Left forelimb (tissue), 1 donor: ENCODE data around the gene IFT74.

Experiments
- DNase-seq: peaks from one replicate; pipeline ENCODE4 v3.0.0-alpha.2; 2018; ENCODE audit warnings: low spot score

Gene IFT74

DNA sequence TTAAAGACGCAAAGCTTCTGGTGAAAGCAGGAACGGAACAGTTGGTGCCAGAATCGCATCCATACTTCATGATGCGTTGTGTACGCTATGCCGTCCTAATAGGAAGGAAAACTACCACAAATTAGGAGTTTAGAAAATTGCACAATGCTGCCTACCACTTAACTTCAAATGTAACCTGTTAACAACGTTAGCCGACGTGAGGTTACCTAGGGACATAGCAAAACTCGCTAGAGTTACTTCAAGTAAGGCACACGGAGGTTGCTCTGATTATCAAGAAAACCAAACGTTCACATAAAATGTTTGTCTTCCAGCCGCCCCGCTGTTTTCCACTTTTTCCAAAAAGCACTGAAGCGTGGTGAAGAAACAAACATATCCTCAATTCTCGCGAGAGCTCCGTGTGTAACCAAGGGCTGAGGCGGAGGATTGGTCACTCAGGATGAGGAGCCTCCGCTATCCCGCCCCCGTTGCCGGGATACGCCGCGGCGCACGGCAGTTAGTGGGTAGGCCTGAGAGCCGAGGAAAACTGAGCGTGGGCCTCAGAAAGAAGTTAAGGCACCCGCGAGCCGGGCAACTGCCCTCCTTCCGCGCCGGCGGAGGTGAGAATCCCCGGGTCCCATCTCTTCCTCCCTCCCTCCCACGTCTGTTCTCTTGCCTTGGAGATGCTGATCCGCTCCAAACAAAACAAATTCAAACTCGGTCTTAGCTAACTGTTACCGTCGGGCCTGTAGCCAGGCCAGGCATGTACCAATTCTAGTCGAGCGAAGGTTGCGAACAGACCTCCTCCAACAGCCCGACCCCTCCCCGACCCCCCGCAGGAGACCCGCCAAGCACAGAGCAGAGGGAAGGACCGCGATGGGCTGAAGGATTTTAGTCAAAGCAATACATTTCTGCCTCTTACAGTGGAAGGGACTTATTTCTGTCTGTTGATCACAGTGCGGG, at the start of gene IFT74:
Gene IFT74, plus strand, starts transcription at position 492 of the 939 bp plus-strand sequence. CDS start 5,556 bp downstream, outside the sequence.
- DNase-seq = peak; percentile 97

DNA sequence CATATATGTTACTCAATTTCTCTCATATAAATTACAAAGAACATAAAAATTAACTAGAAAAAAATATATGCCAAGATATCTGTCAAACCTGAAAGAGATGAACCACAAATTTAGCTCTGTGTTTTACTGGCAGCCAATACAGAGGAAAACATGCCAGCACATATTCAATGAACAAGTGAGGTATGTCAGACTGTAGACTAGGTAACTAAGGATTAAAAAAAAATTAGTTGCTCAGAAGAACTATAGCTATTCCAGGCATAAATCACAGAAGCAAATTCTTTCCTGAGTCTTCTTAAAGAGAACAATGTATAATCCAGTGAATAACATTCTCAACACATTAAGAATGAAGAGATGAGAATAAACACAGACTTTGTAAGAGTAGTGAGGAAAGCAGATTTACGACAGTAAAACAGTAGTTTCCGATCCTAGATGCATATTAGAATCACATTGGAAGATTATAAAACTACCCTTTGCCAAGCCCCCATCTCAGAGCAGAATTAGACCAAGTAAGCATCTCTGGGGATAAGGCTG, 43.0 kb upstream of the IFT74 start:
- no peak for DNase-seq

DNA sequence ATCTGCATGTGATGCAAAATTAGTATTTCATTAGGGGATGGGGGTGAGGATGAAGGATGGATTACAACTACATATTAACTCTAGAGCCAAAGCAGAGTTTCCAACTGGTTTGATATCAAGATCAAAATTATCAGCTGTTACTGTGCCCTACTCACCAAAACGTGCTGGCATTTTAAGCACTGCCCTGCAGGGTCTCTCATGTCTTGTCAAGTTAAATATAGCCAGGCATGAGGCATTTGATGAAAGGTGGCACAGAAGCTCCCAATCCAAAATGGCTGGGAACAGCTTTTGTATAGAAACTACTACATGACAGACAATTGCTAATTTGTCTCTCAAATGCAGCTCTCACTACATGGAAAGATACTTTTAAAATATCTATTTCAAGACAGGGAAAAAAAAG, 36.5 kb upstream of the IFT74 start:
- DNase-seq = no peak

DNA sequence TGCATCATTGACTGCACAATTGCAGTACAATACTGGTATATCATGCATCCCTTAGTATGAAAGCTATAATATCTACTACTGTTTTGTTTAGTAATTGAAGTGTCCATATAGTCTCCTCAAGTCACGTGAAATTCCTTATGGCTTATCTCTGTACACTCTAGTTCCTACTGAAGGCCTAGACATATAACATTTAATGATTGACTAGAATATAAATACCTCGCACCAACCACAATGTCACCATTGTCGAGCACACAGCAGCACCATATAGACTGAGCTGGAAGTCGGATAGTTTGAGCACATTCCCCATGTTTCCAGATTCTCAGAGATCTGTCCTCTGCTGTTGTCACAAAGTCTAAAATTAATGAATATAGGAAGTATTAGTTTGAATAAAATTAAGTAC, 30.6 kb upstream of the IFT74 start:
- no peak for DNase-seq

DNA sequence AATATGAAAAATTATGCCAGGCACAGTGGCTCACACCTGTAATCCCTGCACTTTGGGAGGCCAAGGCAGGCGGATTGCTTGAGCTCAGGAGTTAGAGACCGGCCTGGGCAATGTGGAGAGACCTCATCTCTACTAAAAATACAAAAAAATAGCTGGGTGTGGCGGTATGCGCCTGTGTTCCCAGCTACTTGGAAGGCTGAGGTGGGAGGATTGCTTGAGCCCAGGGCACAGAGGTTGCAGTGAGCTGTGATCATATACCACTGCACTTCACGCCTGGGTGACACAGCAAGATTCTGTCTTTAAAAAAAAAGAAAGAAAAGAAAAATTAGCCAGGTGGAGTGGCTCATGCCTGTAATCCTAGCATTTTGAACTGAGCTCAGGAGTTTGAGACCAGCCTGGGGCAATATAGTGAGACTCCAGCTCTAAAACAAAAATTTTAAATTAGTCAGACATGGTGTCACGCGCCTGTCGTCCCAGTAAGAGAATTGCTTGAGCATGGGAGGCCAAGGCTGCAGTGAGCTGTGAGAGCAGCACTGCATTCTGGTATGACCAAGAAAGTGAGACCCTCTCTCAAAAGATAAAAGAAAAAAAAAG, 27.2 kb upstream of the IFT74 start:
- DNase-seq = no peak

DNA sequence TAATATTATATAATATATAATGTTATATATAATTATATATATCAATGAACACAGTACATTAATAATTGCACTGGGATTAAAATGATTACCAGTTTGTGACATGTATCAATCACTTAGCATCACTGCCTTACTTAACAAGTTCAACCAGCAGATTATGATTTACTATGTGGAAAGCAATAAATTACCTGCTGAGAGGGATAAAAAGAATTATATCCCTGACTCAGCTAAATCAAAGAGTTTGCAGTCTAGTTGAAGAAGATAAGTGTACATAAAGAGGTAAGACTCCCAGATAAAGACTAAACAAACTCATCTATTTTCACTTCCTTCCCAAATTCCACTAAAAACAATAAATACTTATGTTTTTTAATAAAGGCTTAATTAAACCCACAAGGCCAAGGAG, 20.4 kb upstream of the IFT74 start:
- DNase-seq = no peak

DNA sequence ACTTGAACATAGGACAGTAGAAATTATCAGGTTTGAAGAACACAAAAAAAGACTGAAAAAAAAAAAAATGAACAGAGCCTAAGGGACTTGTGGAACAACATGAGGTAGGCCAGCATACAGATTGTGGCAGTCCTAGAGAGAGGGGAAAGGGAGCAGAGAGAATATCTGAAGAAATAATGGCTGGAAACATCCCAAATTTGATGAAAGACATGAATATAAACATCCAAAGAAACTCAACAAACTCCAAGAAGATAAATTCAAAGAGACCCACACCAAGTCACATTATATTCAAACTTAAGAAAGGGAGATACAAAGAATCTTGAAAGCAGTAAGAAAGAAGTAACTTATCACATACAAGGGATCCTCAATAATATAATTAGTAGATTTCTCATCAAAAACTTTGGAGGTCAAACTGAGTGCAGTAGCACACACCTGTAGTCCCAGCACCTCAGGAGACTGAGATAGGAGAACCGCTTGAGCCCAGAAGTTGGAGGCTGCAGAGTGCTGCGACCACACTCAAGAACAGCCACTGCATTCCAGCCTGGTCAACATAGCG, 18.3 kb upstream of the IFT74 start:
- no peak for DNase-seq

DNA sequence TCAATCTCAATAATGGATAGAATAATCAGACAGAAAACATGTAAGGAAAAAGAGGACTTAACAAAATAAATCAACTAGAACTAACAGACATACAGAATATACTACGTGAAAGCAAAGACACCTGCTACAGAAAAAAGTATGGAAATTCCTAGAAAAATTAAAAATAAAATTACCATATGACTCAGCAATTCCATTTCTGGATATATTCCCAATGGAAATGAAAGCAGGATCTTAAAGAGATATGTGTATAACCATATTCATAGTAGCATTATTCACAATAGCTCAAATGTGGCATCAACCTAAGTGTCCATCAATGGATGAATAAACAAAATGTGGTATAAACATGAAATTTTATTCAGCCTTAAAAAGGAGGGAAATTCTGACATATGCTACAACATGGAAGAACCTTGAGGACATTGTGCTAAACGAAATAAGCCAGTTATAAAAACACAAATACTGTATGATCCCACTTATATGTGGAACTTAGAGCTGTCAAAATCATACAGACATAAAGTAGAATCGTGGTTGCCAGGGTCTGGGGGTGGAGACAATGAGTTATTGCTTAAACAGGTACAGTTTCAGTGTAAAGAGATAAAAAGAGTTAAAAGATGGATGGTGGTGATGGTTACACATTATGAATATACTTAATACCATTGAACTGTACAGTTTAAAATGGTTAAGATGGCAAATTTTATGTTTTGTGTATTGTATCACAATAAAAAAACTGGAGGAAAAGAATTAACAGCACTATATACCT, 16.1 kb upstream of the IFT74 start:
- DNase-seq = no peak

DNA sequence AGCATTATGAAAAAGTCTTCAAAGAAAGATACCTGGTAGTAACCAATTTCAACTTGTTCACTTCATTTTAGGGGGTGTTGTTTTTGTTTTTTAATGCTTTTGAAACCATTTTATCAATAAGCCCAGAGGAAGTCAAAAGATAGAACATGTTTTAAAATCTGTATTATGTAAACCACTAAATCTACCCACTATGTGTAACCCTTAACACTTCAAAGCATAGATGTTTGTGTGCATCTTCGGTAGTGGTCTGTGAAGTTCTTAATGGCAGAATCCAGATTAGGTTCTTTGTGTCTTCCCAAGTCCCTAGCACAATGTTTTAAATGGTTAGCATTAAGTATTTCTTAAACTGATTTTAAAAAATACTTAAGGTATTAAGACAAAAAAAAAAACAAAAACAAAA, 15.4 kb upstream of the IFT74 start:
- no peak for DNase-seq

DNA sequence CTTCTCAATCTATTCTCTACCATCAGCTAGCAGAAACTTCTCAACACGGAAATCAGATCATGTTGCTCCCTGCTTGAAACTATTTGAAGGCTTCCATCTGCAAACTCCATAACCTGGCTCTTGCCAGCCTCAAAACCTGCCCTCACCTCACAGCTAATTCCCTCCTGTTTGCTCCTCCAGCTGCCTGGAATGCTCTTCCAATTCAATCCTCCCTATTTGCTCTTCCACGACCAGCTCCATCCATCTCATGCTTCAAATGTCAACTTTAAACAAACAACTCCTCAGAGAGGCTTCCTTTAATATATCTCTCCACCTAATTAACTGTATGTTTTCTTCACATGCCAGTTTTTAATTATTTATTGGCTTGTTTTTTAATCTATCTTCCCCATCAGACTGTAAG, 10.6 kb upstream of the IFT74 start:
- no peak for DNase-seq

DNA sequence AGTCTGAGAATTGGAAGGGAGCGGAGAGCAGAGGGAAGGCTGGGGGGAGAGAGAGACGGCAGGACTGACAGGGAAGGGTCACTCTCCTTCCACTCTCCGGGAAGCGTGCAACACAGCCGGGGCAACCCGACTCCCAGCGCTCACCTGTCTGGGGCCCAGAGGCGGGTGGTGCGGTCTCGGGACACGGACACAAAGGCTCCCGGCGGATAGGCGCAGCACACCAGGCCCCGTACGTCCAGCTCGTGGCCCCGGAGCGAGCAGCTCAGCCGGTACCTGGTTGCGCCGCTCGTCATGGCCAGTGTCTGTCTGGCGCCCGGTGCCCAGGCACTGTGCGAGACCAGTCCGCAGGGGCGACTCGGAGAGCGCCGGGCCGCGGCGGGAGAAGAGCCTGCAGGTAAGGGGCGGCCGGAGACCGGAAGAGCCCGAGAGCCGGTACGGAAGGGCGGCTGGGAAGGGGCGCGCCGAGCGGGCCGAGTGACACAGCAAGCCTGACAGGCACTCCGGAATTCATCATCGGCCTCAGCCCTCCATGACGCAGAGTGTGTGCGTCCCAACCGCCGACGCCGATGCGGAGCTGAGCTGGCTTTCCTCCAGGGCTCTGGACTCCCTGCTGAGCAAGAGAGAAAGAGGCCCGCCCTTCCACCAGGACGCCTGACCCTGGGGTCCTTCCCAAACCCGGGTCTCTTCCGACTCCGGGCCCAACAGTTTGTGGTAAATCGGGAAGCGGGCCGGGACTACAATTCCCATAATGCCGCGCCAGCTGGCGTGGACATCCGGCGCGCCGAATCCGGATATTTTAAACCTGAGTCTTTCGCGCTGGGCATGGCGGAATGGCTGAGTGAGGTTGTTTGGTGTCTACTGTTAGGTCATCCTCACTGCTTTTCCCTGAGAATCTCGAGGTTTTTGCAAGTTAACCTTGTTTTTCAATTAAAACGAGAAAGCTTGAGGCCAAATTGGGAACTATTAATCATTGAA, 9.2 kb upstream of the IFT74 start, which contains the start of gene PLAA:
Gene PLAA, minus strand, starts transcription at position 490 of the 975 bp plus-strand sequence. Its CDS starts 197 bp downstream, at position 293.
- peak; percentile 93 for DNase-seq

DNA sequence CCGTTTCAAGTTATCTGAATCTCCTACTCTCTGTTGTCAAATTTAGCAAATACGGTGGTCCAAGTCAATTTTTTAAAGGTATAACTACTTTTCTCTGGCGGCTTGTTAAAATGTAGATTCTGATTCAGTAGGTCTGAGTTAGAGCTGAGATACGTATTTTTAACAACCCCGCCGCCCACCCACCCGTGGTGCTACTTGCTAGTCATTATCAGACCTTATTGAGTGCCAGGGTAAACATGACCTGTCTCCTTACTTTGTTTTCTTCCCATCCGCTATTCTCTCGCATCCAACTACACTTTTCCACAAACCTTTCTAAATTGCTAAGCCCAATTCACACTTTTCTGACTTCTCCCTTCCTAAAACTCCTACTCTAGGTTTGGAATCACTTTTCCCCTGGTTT, 8.5 kb upstream of the IFT74 start:
- no peak for DNase-seq

DNA sequence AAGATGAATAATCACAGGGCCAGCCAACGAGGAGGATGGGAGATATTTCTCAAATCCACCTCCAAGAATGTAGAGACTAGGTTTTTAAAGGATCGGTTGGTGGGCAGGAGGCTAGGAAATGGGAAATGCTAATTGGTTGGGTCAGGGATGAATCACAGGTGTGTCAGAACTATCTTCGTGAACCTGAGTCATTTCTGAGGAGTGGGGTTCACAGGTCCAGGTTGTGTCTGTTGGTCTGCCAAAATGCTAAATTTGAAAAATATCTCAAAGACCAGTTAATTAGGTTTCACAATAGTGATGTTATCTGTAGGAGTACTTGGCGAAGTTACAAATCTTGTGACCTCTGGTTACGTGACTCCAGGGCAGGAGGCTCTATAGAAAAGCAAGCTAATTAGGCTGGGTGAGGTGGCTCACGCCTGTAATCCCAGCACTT, 6.6 kb upstream of the IFT74 start:
- DNase-seq = no peak

DNA sequence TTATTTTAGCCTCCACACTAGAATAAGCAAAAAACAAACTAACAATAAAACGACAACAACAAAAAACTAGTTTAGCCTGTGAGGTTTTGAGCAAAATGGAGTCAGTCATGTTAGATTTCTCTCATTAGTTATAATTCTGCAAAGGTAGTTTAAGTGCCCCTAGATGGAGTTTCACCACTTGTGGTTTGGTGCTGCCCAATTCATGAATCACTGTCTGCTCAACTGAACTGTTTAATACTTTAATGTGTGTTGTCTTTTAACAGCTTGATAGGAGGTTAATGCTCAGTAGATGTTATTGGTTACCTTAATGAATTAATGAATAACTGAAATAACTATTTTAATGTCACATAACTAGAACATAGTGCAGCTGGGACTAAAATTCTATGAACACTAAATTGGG, 5.7 kb upstream of the IFT74 start:
- DNase-seq = no peak

DNA sequence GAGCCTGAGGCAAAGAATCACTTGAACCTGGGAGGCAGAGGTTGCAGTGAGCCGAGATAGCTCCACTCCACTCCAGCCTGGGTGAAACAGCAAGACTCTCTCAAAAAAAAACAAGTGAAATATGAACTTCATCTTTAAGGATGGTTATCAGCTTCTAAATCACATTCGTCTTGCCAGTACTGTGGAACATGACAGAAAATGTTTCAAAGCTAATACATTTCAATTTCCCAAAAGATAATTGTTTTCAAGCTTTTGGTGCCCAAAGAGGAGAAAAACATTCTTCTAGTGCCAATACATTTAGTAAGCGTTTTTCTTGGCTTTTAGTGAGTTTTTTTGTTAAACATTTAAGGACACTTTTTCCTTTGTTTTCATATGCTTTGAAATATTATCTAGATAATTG, 4.4 kb upstream of the IFT74 start:
- DNase-seq = no peak

DNA sequence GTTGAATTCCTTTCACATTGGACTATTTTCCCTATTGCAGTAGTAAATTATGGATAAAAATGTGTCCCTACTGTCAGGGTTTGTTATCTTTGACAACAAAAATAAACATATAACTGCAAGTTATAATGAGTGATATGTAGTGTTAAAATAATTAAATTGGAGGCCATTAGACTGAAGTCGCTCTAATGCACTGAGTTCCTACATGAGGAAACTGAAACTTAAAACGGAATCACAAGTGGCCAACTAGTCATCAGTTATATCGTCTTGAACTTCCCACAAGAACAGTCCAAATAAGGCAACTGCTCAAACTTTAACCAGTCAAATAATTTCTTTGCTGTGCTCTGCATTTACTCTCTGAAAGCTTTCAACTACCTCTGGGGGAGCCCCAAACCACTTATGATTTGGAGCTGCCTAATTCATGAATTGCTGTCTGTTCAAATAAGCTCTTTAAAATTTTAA, 2.1 kb upstream of the IFT74 start:
- DNase-seq = no peak

DNA sequence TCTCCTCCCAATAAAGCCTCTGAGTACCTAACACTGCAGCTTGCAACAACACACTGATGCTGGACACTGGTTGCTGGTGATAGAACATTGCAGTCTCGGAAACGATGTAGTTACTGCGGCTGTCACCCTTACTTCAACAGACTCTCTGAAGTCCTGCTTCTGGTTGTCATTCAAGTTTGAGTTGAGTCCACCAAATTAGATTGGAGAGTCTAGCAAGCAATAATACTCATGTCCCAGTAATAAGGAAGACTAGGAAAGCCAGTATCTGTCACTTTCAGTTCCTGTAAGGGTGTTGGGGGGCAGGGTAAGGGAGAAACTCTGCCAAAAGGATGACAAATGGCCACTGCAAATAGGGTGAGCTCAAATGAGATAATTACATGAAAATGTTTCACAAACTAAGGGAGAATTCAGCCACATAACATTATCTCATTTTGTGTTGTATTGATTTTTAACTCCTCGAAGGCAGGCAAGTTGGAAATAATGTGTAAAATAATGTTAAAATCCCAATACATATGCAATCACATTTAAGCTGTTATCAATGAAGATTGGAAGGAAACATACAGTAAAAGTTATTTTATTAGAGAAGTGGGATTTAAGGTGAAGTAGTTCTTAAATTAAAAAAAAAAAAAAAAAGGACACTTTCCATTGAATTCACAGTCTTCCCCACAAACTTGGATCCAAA, 849 bp upstream of the IFT74 start:
- no peak for DNase-seq

DNA sequence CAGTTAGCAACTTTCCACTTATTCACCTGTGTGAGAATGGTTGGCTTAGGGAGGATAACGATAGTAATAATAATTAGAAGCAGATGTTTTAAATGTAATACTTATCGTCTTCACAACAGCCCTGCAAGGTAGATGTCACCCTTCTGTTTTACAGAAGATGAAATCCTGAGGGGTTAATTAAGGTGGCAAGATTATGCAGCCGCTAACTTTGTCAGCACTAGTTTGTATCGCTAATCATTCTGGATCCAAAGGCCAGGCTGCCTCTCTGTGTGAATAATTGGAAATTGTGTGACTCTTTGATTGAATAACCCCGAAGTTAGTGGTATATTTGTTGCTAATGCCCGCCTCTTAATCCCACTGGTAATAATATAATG, 635 bp downstream of the IFT74 start:
- DNase-seq = no peak

DNA sequence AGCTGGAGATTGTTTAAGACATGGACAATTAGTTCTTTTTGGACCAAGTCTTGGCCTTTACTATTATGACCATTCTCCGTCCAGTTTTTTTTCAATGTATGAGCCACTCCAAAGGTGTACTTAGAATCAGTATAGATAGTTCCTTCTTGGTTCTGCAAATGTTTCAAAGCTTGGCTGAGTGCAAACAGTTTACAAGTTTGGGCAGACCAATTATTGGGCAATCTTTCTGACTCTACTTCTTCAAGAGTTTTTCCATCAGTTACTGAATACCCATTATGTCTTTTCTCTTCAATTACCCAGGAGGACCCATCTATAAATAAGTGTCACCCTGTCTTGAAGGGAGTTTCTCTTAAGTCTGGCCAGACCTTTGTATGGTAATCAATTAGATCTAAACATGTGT, 15.5 kb downstream of the IFT74 start:
- DNase-seq = no peak

DNA sequence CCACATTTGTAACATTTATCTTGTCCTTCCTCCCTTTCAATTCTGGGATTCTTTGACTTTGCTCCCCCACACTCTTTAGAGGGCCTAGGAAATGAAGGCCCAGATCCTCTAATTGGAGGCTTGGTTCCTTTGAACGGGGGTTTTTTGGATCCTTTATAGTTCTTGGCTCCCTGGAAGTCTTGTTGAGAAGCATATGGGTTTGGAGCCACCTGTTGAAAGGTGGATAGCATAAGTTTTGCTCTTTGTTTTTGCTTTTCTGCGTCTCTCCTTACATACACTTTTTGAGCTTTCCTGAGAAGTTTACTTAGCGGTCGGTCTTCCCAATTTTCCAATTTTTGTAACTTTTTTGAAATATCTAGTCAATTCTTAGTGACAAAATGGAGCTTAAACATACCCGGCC, 17.8 kb downstream of the IFT74 start:
- DNase-seq = no peak
